ENCODE measurements around the gene DYNLT1. TPM values are rescaled to one million over a fixed set of nuclear protein-coding genes. Genes with fewer than 3 reads are reported as not detected.

The DYNLT1 gene
- total and polyA plus RNA-seq, 2 experiments from 2014 or later = 60.9 to 241 TPM

DNA sequence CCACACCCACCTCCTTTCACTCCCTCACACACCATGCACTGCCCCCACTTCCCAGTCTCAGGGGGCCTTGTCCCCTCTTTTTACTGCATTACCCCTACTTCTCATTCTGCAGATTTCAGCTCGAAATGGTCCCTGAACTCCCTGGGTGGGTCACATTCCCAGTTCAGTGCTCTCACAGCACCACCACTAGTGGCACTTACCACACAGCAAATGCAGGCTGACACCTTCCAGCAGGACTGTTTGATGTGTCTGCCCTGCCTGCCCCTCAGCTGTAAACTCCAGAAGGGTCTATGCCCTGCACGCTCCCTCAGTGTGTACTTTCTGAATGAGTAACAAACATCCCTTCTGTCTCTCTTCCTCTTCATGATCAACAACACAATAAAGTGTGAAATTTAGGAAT, 4.0 kb downstream of the DYNLT1 start:
- Histone ChIP-seq H2AFZ (no peak overlapping the region), H3K4me3 (no peak overlapping the region), H3K36me3 (ENCODE audit: insufficient read depth) (no peaks in the 10 kb centered on the region), H3K27ac (ENCODE audit: low read depth) (no peak overlapping the region), H3K4me2 (no peak overlapping the region), H4K20me1 (replicated peaks; ENCODE audit: insufficient read depth) (peaks cover 25% of the 10 kb centered on the region; the same call in 1 of the 2 replicates), H3K27me3 (ENCODE audit: insufficient read depth) (peaks cover 4% of the 10 kb centered on the region), H3F3A (replicated peaks; ENCODE audit: low read depth) (no peaks in the 10 kb centered on the region), H3K9me2 (ENCODE audit: insufficient read depth) (no peaks in the 10 kb centered on the region), H3K79me2 (replicated peaks; ENCODE audit: insufficient read depth) (peaks cover 43% of the 10 kb centered on the region), H3K4me1 (ENCODE audit: insufficient read depth) (peaks cover 4% of the 10 kb centered on the region)
- DNase-seq (ENCODE audit: low spot score) (no peak), ATAC-seq (no peak)
- no peak overlapping the region for H3K27ac Mint-ChIP-seq
- H3K36me3 Mint-ChIP-seq (ENCODE audit: low read depth) = peaks cover 23% of the 10 kb centered on the region; the same call in 2 of the 3 replicates
- peaks cover 10% of the 10 kb centered on the region for H3K27me3 Mint-ChIP-seq (ENCODE audit: insufficient read depth, low read depth, poor library complexity)
- no peak overlapping the region for H3K4me3 Mint-ChIP-seq
- peaks cover 23% of the 10 kb centered on the region for H3K4me1 Mint-ChIP-seq
- H3K9me3 Mint-ChIP-seq = no peaks in the 10 kb centered on the region
- TF ChIP-seq, protein P1, sequence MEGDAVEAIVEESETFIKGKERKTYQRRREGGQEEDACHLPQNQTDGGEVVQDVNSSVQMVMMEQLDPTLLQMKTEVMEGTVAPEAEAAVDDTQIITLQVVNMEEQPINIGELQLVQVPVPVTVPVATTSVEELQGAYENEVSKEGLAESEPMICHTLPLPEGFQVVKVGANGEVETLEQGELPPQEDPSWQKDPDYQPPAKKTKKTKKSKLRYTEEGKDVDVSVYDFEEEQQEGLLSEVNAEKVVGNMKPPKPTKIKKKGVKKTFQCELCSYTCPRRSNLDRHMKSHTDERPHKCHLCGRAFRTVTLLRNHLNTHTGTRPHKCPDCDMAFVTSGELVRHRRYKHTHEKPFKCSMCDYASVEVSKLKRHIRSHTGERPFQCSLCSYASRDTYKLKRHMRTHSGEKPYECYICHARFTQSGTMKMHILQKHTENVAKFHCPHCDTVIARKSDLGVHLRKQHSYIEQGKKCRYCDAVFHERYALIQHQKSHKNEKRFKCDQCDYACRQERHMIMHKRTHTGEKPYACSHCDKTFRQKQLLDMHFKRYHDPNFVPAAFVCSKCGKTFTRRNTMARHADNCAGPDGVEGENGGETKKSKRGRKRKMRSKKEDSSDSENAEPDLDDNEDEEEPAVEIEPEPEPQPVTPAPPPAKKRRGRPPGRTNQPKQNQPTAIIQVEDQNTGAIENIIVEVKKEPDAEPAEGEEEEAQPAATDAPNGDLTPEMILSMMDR (conservative IDR thresholded peaks at IDR 0.05; ENCODE audit: low read depth in 2 of 2) = no peak
- TF ChIP-seq, protein P2, sequence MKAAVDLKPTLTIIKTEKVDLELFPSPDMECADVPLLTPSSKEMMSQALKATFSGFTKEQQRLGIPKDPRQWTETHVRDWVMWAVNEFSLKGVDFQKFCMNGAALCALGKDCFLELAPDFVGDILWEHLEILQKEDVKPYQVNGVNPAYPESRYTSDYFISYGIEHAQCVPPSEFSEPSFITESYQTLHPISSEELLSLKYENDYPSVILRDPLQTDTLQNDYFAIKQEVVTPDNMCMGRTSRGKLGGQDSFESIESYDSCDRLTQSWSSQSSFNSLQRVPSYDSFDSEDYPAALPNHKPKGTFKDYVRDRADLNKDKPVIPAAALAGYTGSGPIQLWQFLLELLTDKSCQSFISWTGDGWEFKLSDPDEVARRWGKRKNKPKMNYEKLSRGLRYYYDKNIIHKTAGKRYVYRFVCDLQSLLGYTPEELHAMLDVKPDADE (IDR thresholded peaks at IDR 0.05) = no peak
- no peak for TF ChIP-seq STAT1 (IDR thresholded peaks at IDR 0.05; ENCODE audit: unreplicated experiment)
- no peak for TF ChIP-seq ZNF114 (CRISPR knock-in tag; IDR thresholded peaks at IDR 0.05)
- TF ChIP-seq, protein P3, sequence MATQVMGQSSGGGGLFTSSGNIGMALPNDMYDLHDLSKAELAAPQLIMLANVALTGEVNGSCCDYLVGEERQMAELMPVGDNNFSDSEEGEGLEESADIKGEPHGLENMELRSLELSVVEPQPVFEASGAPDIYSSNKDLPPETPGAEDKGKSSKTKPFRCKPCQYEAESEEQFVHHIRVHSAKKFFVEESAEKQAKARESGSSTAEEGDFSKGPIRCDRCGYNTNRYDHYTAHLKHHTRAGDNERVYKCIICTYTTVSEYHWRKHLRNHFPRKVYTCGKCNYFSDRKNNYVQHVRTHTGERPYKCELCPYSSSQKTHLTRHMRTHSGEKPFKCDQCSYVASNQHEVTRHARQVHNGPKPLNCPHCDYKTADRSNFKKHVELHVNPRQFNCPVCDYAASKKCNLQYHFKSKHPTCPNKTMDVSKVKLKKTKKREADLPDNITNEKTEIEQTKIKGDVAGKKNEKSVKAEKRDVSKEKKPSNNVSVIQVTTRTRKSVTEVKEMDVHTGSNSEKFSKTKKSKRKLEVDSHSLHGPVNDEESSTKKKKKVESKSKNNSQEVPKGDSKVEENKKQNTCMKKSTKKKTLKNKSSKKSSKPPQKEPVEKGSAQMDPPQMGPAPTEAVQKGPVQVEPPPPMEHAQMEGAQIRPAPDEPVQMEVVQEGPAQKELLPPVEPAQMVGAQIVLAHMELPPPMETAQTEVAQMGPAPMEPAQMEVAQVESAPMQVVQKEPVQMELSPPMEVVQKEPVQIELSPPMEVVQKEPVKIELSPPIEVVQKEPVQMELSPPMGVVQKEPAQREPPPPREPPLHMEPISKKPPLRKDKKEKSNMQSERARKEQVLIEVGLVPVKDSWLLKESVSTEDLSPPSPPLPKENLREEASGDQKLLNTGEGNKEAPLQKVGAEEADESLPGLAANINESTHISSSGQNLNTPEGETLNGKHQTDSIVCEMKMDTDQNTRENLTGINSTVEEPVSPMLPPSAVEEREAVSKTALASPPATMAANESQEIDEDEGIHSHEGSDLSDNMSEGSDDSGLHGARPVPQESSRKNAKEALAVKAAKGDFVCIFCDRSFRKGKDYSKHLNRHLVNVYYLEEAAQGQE (IDR thresholded peaks at IDR 0.05; ENCODE audit: unreplicated experiment) = no peak
- TF ChIP-seq, protein P4, sequence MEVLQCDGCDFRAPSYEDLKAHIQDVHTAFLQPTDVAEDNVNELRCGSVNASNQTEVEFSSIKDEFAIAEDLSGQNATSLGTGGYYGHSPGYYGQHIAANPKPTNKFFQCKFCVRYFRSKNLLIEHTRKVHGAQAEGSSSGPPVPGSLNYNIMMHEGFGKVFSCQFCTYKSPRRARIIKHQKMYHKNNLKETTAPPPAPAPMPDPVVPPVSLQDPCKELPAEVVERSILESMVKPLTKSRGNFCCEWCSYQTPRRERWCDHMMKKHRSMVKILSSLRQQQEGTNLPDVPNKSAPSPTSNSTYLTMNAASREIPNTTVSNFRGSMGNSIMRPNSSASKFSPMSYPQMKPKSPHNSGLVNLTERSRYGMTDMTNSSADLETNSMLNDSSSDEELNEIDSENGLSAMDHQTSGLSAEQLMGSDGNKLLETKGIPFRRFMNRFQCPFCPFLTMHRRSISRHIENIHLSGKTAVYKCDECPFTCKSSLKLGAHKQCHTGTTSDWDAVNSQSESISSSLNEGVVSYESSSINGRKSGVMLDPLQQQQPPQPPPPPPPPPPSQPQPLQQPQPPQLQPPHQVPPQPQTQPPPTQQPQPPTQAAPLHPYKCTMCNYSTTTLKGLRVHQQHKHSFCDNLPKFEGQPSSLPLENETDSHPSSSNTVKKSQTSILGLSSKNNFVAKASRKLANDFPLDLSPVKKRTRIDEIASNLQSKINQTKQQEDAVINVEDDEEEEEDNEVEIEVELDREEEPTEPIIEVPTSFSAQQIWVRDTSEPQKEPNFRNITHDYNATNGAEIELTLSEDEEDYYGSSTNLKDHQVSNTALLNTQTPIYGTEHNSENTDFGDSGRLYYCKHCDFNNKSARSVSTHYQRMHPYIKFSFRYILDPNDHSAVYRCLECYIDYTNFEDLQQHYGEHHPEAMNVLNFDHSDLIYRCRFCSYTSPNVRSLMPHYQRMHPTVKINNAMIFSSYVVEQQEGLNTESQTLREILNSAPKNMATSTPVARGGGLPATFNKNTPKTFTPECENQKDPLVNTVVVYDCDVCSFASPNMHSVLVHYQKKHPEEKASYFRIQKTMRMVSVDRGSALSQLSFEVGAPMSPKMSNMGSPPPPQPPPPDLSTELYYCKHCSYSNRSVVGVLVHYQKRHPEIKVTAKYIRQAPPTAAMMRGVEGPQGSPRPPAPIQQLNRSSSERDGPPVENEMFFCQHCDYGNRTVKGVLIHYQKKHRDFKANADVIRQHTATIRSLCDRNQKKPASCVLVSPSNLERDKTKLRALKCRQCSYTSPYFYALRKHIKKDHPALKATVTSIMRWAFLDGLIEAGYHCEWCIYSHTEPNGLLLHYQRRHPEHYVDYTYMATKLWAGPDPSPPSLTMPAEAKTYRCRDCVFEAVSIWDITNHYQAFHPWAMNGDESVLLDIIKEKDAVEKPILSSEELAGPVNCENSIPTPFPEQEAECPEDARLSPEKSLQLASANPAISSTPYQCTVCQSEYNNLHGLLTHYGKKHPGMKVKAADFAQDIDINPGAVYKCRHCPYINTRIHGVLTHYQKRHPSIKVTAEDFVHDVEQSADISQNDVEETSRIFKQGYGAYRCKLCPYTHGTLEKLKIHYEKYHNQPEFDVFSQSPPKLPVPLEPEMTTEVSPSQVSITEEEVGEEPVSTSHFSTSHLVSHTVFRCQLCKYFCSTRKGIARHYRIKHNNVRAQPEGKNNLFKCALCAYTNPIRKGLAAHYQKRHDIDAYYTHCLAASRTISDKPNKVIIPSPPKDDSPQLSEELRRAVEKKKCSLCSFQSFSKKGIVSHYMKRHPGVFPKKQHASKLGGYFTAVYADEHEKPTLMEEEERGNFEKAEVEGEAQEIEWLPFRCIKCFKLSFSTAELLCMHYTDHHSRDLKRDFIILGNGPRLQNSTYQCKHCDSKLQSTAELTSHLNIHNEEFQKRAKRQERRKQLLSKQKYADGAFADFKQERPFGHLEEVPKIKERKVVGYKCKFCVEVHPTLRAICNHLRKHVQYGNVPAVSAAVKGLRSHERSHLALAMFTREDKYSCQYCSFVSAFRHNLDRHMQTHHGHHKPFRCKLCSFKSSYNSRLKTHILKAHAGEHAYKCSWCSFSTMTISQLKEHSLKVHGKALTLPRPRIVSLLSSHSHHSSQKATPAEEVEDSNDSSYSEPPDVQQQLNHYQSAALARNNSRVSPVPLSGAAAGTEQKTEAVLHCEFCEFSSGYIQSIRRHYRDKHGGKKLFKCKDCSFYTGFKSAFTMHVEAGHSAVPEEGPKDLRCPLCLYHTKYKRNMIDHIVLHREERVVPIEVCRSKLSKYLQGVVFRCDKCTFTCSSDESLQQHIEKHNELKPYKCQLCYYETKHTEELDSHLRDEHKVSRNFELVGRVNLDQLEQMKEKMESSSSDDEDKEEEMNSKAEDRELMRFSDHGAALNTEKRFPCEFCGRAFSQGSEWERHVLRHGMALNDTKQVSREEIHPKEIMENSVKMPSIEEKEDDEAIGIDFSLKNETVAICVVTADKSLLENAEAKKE (CRISPR knock-in tag; IDR thresholded peaks at IDR 0.05) = no peak
- TF ChIP-seq NANOG (IDR thresholded peaks at IDR 0.05; ENCODE audit: borderline replicate concordance) = no peak
- no peak for TF ChIP-seq POLR2AphosphoS5 (IDR thresholded peaks at IDR 0.05; ENCODE audit: low read depth)
- TF ChIP-seq ZNF331 (CRISPR knock-in tag; IDR thresholded peaks at IDR 0.05; ENCODE audit: low read depth) = no peak
- no peak for TF ChIP-seq EZH2 (IDR thresholded peaks at IDR 0.05; ENCODE audit: low read depth, unreplicated experiment)
- TF ChIP-seq EZH2phosphoT487 (IDR thresholded peaks at IDR 0.05; ENCODE audit: unreplicated experiment) = no peak
- no peak for TF ChIP-seq JUNB (IDR thresholded peaks at IDR 0.05; ENCODE audit: unreplicated experiment)
- TF ChIP-seq CREB1 (CRISPR knock-in tag; IDR thresholded peaks at IDR 0.05; ENCODE audit: low read depth) = no peak

Measured in GM23338 (cell line).